ENCODE results near the gene ELOVL6. TPM values are rescaled to one million over a fixed set of nuclear protein-coding genes. Genes with fewer than 3 reads are reported as not detected.

ELOVL6 gene
- total and polyA plus RNA-seq, 7 donors, result 1.2 to 43.6 (median 4.7) TPM

- intact Hi-C loops (cut with DNase I), result no loop called here
- TF ChIP-seq CTCF (IDR thresholded peaks at IDR 0.05), result no peak
- TF ChIP-seq POLR2AphosphoS5 (IDR thresholded peaks at IDR 0.05), result no peak
- no peak for TF ChIP-seq POLR2A (IDR thresholded peaks at IDR 0.05)
- TF ChIP-seq EP300 (IDR thresholded peaks at IDR 0.05), result no peak
- H3K4me1 ChIP-seq, result no peaks in the 10 kb centered on the region
- H3K4me3 ChIP-seq, result no peak overlapping the region
- H3K27me3 ChIP-seq, result no peaks in the 10 kb centered on the region
- H3K27ac ChIP-seq, result no peak overlapping the region
- WGBS, 2 donors, result 93 to 97% methylated on average over 4 of the region's 4 CpGs
- no peaks in the 10 kb centered on the region for H3K9me3 ChIP-seq
- DNase-seq, result no peak
- no peaks in the 10 kb centered on the region for H3K36me3 ChIP-seq
Observed at GRCh38 chr4:110010797-110011196, 187.6 kb downstream of the ELOVL6 start.

GRCh38 chr4:110009550-110009949 lies 188.9 kb downstream of the ELOVL6 start:
- TF ChIP-seq POLR2AphosphoS5 (IDR thresholded peaks at IDR 0.05) (no peak), POLR2A (IDR thresholded peaks at IDR 0.05) (no peak), CTCF (IDR thresholded peaks at IDR 0.05) (no peak), EP300 (IDR thresholded peaks at IDR 0.05) (no peak)
- H3K4me3 ChIP-seq, result no peak overlapping the region
- H3K36me3 ChIP-seq, result no peaks in the 10 kb centered on the region
- no peaks in the 10 kb centered on the region for H3K4me1 ChIP-seq
- WGBS, 2 donors, result 84 to 89% methylated on average over 2 of the region's 2 CpGs
- DNase-seq, result no peak
- intact Hi-C loops (cut with DNase I), result no loop called here
- no peaks in the 10 kb centered on the region for H3K27me3 ChIP-seq
- no peaks in the 10 kb centered on the region for H3K9me3 ChIP-seq
- no peak overlapping the region for H3K27ac ChIP-seq

- DNase-seq, result no peak
- 79 to 90% methylated on average over 2 of the region's 2 CpGs for WGBS, 2 donors
- Histone ChIP-seq H3K4me1 (no peaks in the 10 kb centered on the region), H3K4me3 (no peak overlapping the region), H3K27ac (no peak overlapping the region), H3K36me3 (no peaks in the 10 kb centered on the region), H3K9me3 (no peaks in the 10 kb centered on the region), H3K27me3 (no peaks in the 10 kb centered on the region)
- TF ChIP-seq CTCF (IDR thresholded peaks at IDR 0.05), result no peak
- intact Hi-C loops (cut with DNase I), result no loop called here
Observed at GRCh38 chr4:110008540-110008939, 189.9 kb downstream of the ELOVL6 start.

GRCh38 chr4:110007217-110007616 lies 191.2 kb downstream of the ELOVL6 start:
- no peak for TF ChIP-seq POLR2A (IDR thresholded peaks at IDR 0.05)
- no peak for TF ChIP-seq POLR2AphosphoS5 (IDR thresholded peaks at IDR 0.05)
- no peak for TF ChIP-seq CTCF (IDR thresholded peaks at IDR 0.05)
- no peak for TF ChIP-seq EP300 (IDR thresholded peaks at IDR 0.05)
- no peaks in the 10 kb centered on the region for H3K9me3 ChIP-seq
- WGBS, 2 donors, result 93 to 94% methylated on average over 3 of the region's 3 CpGs
- intact Hi-C loops (cut with DNase I), result no loop called here
- H3K27ac ChIP-seq, result no peak overlapping the region
- H3K4me3 ChIP-seq, result no peak overlapping the region
- H3K4me1 ChIP-seq, result no peaks in the 10 kb centered on the region
- H3K36me3 ChIP-seq, result no peaks in the 10 kb centered on the region
- H3K27me3 ChIP-seq, result no peaks in the 10 kb centered on the region
- no peak for DNase-seq

GRCh38 chr4:110005461-110006056 lies 192.9 kb downstream of the ELOVL6 start:
- Histone ChIP-seq H3K4me1 (no peaks in the 10 kb centered on the region), H3K36me3 (no peaks in the 10 kb centered on the region), H3K4me3 (no peak overlapping the region), H3K27ac (no peak overlapping the region), H3K27me3 (no peaks in the 10 kb centered on the region), H3K9me3 (no peaks in the 10 kb centered on the region)
- WGBS, 2 donors, result 4 to 6% methylated on average over 1 of the region's 1 CpG
- intact Hi-C loops (cut with DNase I), result no loop called here
- DNase-seq, result no peak
- TF ChIP-seq POLR2A (IDR thresholded peaks at IDR 0.05) (no peak), CTCF (IDR thresholded peaks at IDR 0.05) (peak in 2 of 4 experiments; percentile 19 to 40), EP300 (IDR thresholded peaks at IDR 0.05) (no peak)
